ENCODE measurements around the gene LRRC55. TPM values are rescaled to one million over a fixed set of nuclear protein-coding genes. Genes with fewer than 3 reads are reported as not detected.

Gene LRRC55
- total RNA-seq, 1 donor: not detected

- TF ChIP-seq, protein P1, sequence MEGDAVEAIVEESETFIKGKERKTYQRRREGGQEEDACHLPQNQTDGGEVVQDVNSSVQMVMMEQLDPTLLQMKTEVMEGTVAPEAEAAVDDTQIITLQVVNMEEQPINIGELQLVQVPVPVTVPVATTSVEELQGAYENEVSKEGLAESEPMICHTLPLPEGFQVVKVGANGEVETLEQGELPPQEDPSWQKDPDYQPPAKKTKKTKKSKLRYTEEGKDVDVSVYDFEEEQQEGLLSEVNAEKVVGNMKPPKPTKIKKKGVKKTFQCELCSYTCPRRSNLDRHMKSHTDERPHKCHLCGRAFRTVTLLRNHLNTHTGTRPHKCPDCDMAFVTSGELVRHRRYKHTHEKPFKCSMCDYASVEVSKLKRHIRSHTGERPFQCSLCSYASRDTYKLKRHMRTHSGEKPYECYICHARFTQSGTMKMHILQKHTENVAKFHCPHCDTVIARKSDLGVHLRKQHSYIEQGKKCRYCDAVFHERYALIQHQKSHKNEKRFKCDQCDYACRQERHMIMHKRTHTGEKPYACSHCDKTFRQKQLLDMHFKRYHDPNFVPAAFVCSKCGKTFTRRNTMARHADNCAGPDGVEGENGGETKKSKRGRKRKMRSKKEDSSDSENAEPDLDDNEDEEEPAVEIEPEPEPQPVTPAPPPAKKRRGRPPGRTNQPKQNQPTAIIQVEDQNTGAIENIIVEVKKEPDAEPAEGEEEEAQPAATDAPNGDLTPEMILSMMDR (IDR thresholded peaks at IDR 0.05; ENCODE audit: insufficient read depth, low read length): no peak
- H3K4me3 ChIP-seq (ENCODE audit: low read depth, low read length): no peak overlapping the region
- DNase-seq (ENCODE audit: low read depth): no peak
Measured at GRCh38 chr11:57153448-57153847, 28.3 kb upstream of the LRRC55 start.

- peak; percentile 14 for DNase-seq (ENCODE audit: low read depth)
- TF ChIP-seq, protein P1 (IDR thresholded peaks at IDR 0.05; ENCODE audit: insufficient read depth, low read length): no peak
- H3K4me3 ChIP-seq (ENCODE audit: low read depth, low read length): no peak overlapping the region
Measured at GRCh38 chr11:57154739-57155138, 27.0 kb upstream of the LRRC55 start.

GRCh38 chr11:57155400-57155799 is 26.4 kb upstream of the LRRC55 start:
- DNase-seq (ENCODE audit: low read depth): peak; percentile 33
- no peak overlapping the region for H3K4me3 ChIP-seq (ENCODE audit: low read depth, low read length)
- TF ChIP-seq, protein P1 (IDR thresholded peaks at IDR 0.05; ENCODE audit: insufficient read depth, low read length): no peak

DNA sequence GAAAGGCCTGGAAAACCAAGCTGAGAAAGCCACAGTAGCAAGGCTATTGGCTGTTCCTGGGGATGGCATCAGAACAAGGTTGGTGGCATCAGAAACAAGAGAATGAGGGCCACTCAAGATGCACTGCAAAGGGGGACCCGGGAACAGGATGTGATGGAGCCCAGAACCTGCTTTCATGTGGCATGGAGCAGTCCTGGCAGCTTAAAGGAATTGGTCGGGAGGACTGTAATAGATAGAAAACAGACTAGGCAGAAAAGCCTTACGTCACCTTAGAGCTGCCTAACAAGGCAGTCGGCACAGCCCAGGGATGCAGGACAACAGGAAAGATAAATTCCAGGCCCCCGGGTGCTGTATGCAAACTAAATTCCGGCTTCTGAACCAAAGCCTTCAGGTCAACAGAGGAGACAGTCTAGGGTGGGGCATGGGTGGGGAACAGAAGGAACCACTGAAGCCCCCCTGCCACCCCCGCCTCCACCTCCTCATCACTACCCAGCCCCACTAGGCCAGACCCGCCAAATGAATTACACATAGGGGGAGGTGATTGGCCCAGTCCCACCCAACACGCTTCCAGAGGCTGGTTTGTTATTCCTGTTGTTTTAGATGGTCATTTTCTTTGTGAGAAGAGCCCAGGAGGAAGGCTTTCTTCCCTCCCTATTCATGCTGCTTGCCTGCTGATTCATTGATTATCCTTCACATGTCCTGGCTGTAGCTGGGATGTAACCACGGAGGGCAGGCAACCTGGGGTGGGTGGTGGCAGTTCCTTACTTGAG is 25.7 kb upstream of the LRRC55 start:
- peak; percentile 6 for DNase-seq (ENCODE audit: low read depth)
- H3K4me3 ChIP-seq (ENCODE audit: low read depth, low read length): no peak overlapping the region
- TF ChIP-seq, protein P1 (IDR thresholded peaks at IDR 0.05; ENCODE audit: insufficient read depth, low read length): no peak

DNA sequence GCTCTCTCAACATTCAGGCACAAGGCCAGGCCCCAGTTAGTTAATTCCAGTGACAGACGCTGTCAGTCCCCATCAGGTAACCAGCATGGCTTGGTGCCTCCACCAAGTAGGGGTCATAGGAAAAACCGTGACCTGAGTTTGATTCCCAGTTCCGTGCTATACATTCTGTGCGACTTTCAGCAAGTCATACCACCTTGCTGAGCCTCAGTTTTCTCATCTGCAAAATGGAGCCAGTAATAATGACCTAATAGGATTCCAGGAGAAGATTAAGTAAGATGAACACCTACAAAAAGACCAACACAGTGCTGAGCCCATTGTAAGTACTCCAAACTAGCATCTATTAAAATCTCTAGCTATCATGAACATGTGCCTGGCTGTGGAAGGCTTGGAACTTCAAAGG is 24.8 kb upstream of the LRRC55 start:
- no peak overlapping the region for H3K4me3 ChIP-seq (ENCODE audit: low read depth, low read length)
- DNase-seq (ENCODE audit: low read depth): no peak
- TF ChIP-seq, protein P1 (IDR thresholded peaks at IDR 0.05; ENCODE audit: insufficient read depth, low read length): no peak

- no peak for DNase-seq (ENCODE audit: low read depth)
- no peak overlapping the region for H3K4me3 ChIP-seq (ENCODE audit: low read depth, low read length)
- TF ChIP-seq, protein P1 (IDR thresholded peaks at IDR 0.05; ENCODE audit: insufficient read depth, low read length): no peak
Measured at GRCh38 chr11:57157624-57158023, 24.1 kb upstream of the LRRC55 start.

GRCh38 chr11:57158180-57158579 is 23.6 kb upstream of the LRRC55 start:
- H3K4me3 ChIP-seq (ENCODE audit: low read depth, low read length): no peak overlapping the region
- DNase-seq (ENCODE audit: low read depth): no peak
- TF ChIP-seq, protein P1 (IDR thresholded peaks at IDR 0.05; ENCODE audit: insufficient read depth, low read length): no peak

All from fibroblast of the aortic adventitia (primary cell).